GM23248 (cell line): ENCODE data around the gene KRT15. TPM values are rescaled to one million over a fixed set of nuclear protein-coding genes. Genes with fewer than 3 reads are reported as not detected.

Experiments used
- DNase-seq: peaks from one replicate; pipeline ENCODE4 v3.0.0-alpha.2; 2015
- H2AFZ ChIP-seq: fragments of 200-600 bp; sonication (generic); 2 replicates; pipeline ENCODE4 v1.6.1; 2016; ENCODE audit warnings: antibody characterized with exemption
- H3F3A ChIP-seq: fragments of 200-600 bp; sonication (generic); 2 replicates; pipeline ENCODE4 v1.6.1; 2016; ENCODE audit warnings: mild to moderate bottlenecking, antibody characterized with exemption, mixed run types; ENCODE audit not compliant: insufficient read depth
- H3K27ac ChIP-seq: fragments of 200-600 bp; sonication (generic); 2 replicates; pipeline ENCODE4 v1.5.1; 2016; ENCODE audit warnings: mild to moderate bottlenecking
- H3K27me3 ChIP-seq: fragments of 200-600 bp; sonication (generic); replicated peaks from 2 replicates; pipeline ENCODE4 v1.6.1; 2016; ENCODE audit warnings: mild to moderate bottlenecking; ENCODE audit not compliant: insufficient read depth
- H3K36me3 ChIP-seq: fragments of 200-600 bp; sonication (generic); 2 replicates; pipeline ENCODE4 v1.6.1; 2016; ENCODE audit warnings: low read depth, mild to moderate bottlenecking
- H3K4me1 ChIP-seq: fragments of 200-600 bp; sonication (generic); 2 replicates; pipeline ENCODE4 v1.6.1; 2016; ENCODE audit warnings: mild to moderate bottlenecking; ENCODE audit not compliant: insufficient read depth
- H3K4me2 ChIP-seq: fragments of 200-600 bp; sonication (generic); one replicate; pipeline ENCODE4 v1.6.1; 2016; ENCODE audit warnings: mild to moderate bottlenecking; ENCODE audit not compliant: unreplicated experiment
- H3K4me3 ChIP-seq: fragments of 200-600 bp; sonication (generic); 2 replicates; pipeline ENCODE4 v1.5.1; 2016; ENCODE audit warnings: mild to moderate bottlenecking
- H3K79me2 ChIP-seq: fragments of 200-600 bp; sonication (generic); 2 replicates; pipeline ENCODE4 v1.6.1; 2016; ENCODE audit warnings: mild to moderate bottlenecking; ENCODE audit not compliant: insufficient read depth
- H3K9ac ChIP-seq: fragments of 200-600 bp; sonication (generic); 2 replicates; pipeline ENCODE4 v1.6.1; 2016; ENCODE audit warnings: mild to moderate bottlenecking
- H3K9me2 ChIP-seq: fragments of 200-600 bp; sonication (generic); 2 replicates; pipeline ENCODE4 v1.6.1; 2016; ENCODE audit warnings: mixed run types, mild to moderate bottlenecking, moderate library complexity; ENCODE audit not compliant: insufficient read depth
- H3K9me3 ChIP-seq: fragments of 200-600 bp; sonication (generic); one replicate; pipeline ENCODE4 v1.6.1; 2017; ENCODE audit warnings: low read depth
- H4K20me1 ChIP-seq: fragments of 200-600 bp; sonication (generic); 2 replicates; pipeline ENCODE4 v1.6.0; 2016; ENCODE audit not compliant: insufficient read depth
- EZH2 ChIP-seq: fragments of 200-600 bp; sonication (generic); IDR thresholded peaks from 2 replicates; pipeline ENCODE4 v1.6.1; 2018; ENCODE audit warnings: antibody characterized with exemption, mild to moderate bottlenecking; ENCODE audit not compliant: insufficient read depth, poor library complexity, severe bottlenecking
- EZH2phosphoT487 ChIP-seq: fragments of 200-600 bp; sonication (generic); IDR thresholded peaks from 2 replicates; pipeline ENCODE4 v1.6.1; 2018; ENCODE audit warnings: antibody characterized with exemption, moderate library complexity, mild to moderate bottlenecking, low read depth; ENCODE audit not compliant: insufficient read depth
- WGBS, 2 experiments: methylation state at CpG; one replicate each; pipeline ENCODE4 v1.1.6; 2015 to 2017; ENCODE audit warnings: low lambda C conversion rate in 2 of 2, low coverage in 1 of 2; ENCODE audit errors: missing lambda C conversion rate in 2 of 2; 5-methylcytosine and 5-hydroxymethylcytosine counted together
- in situ Hi-C: fragments of 300-500 bp; cut with MboI; formaldehyde crosslinking; loops from 2 replicates; pipeline ENCODE4 v1.15.0; 2020
- polyA plus RNA-seq: library from polyadenylated mRNA; unstranded; fragments of >200 nt; fragmentation: Nextera tagmentation; extraction: Ambion mirVana; gene quantifications from 2 replicates; pipeline ENCODE4 v1.2.1, GENCODE V29; 2016
- total RNA-seq: library from RNA; depleted of rRNA; stranded (reverse); fragments of >200 nt; shearing (Covaris generic); gene quantifications from 2 replicates; pipeline ENCODE4 v1.2.3, GENCODE V29; 2014

KRT15 gene
- total and polyA plus RNA-seq, 2 experiments from 2014 or later, result 0.65 to 2.3 TPM

DNA sequence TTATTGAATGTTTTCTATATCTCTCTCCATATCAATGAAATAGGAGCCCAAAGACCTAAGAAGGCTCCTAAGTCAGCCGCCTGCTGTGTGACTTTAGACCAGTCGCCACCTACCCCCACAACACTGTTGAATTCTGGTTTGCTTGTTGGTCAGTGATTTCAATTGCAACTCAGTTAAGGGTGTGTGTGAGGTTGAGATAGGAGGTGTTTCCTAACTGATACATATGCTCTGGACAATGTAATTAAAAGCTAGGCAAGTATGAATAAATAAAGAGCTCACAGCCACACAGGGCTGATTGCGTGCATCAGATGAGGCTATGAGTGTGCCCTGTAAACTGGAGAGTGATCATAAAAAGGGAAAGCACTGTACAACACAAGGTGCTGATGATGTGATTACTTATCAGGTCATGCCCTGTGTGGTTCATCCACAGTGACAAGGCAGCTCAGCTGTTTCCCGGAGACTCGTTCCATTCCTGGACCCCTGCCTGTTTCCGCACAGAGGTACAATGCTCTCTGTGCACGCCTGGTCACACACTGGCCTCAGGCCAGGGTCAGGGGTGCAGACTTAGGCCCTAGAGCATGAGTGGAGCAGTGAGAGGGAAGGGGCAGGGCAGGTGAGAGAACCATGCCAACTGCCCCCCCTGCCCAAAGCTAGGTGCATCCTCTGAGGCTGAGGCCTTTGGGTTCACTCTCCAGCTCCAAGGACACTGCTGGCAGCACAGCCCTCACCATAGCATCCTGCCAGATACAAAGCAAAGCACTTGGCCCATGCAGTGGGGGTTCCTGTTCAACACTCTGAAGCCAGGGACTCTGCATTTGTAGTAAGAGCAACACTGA is 34.5 kb downstream of the KRT15 start:
- TF ChIP-seq EZH2 (no peak), EZH2phosphoT487 (no peak)
- Histone ChIP-seq H4K20me1 (no peaks in the 10 kb centered on the region), H3K4me1 (no peaks in the 10 kb centered on the region), H3K4me2 (no peak overlapping the region), H3K9me3 (no peaks in the 10 kb centered on the region), H3K79me2 (no peaks in the 10 kb centered on the region), H3K27me3 (0 out of 2 replicates have a peak, but pooled peaks cover 4% of the 10 kb centered on the region), H2AFZ (no peak overlapping the region), H3K9me2 (no peaks in the 10 kb centered on the region), H3F3A (no peaks in the 10 kb centered on the region), H3K9ac (no peak overlapping the region), H3K27ac (no peak overlapping the region), H3K4me3 (no peak overlapping the region), H3K36me3 (no peaks in the 10 kb centered on the region)
- 89 to 92% methylated on average over 7 of the region's 7 CpGs for WGBS, 2 experiments
- no peak for DNase-seq
- in situ Hi-C loops, result no loop called here

DNA sequence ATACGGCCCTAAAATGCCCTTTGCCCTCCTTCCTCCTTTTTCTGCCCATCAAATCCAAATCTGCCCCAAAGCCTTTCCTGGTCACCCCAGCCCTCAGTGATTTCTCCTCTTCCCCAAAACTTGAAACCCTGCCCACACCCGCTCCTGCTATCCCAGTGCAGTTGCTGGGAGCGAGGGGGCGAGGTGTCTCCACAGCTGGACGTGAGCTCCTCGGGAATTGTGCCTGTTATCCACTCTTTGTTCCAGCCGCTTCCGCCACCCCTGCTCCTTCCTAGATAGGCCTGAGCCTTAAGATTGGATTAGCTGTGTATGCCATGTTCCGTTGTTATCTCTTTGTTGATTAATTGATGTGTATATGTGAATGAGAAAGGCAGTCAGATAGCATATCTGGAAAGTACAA is 35.2 kb downstream of the KRT15 start:
- H3K4me2 ChIP-seq, result no peak overlapping the region
- in situ Hi-C loops, result no loop called here
- no peak overlapping the region for H3K9ac ChIP-seq
- TF ChIP-seq EZH2phosphoT487 (no peak), EZH2 (no peak)
- H3K9me2 ChIP-seq, result no peaks in the 10 kb centered on the region
- H3K79me2 ChIP-seq, result no peaks in the 10 kb centered on the region
- H3K27me3 ChIP-seq, result 0 out of 2 replicates have a peak, but pooled peaks cover 4% of the 10 kb centered on the region
- no peaks in the 10 kb centered on the region for H3K4me1 ChIP-seq
- no peaks in the 10 kb centered on the region for H4K20me1 ChIP-seq
- H3K9me3 ChIP-seq, result no peaks in the 10 kb centered on the region
- no peak for DNase-seq
- H3F3A ChIP-seq, result no peaks in the 10 kb centered on the region
- no peak overlapping the region for H2AFZ ChIP-seq
- no peak overlapping the region for H3K27ac ChIP-seq
- H3K36me3 ChIP-seq, result no peaks in the 10 kb centered on the region
- WGBS, 2 experiments, result 89 to 90% methylated on average over 9 of the region's 9 CpGs
- no peak overlapping the region for H3K4me3 ChIP-seq

DNA sequence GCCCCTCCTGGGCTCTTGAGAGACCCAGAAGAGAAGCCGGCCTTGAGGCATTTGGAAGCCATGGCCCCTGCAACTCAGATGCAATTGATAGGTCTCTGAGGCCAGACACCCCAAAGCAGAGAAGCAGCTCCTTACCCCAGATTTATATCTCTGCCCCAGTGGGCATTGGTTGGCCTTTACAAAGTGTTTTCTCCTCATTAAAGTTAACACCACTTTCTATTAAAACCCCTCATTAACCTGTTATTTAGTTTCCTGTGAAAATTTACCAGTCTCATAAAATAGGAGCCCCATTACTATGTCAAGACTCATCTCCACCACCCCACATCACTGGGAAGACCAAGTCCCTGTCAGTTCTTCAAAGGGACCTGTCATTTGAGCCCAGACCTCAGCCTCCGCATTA is 37.7 kb downstream of the KRT15 start, which contains the start of gene KRT35:
TSS of gene KRT35 (minus strand) at position 116 of the 400 bp plus-strand sequence. CDS start at position 62, 54 bp downstream.
- in situ Hi-C loops, result no loop called here
- WGBS, 2 experiments, result 90 to 91% methylated on average over 1 to 2 of the region's 2 CpGs
- H3K9me3 ChIP-seq, result no peaks in the 10 kb centered on the region

DNA sequence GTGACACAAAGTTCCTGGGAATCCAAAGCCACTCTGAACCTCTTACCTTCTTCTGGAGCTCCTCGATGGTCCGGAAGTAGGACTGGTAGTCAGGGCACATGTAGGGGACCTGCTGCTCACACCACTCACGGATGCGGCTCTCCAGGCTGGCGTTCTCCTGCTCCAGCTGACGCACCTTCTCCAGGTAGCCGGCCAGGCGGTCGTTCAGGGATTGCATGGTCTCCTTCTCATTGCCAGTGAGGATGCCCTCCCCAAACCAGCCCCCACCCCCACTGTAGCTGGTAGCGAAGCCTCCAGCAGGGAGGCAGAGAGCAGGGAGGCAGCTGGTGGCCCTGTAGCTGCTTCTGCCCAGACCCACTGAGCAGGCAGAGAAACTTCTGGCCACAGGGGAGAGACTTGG is 38.1 kb downstream of the KRT15 start:
- TF ChIP-seq EZH2 (no peak), EZH2phosphoT487 (no peak)
- Histone ChIP-seq H3K4me1 (no peaks in the 10 kb centered on the region), H3K27ac (no peak overlapping the region), H3K36me3 (no peaks in the 10 kb centered on the region), H4K20me1 (no peaks in the 10 kb centered on the region), H3K79me2 (no peaks in the 10 kb centered on the region), H3F3A (no peaks in the 10 kb centered on the region), H3K9me2 (no peaks in the 10 kb centered on the region), H3K9me3 (no peaks in the 10 kb centered on the region), H3K4me3 (no peak overlapping the region), H3K27me3 (0 out of 2 replicates have a peak, but pooled peaks cover 4% of the 10 kb centered on the region), H2AFZ (no peak overlapping the region), H3K9ac (no peak overlapping the region), H3K4me2 (no peak overlapping the region)
- WGBS, 2 experiments, result 86 to 92% methylated on average over 9 to 10 of the region's 10 CpGs
- in situ Hi-C loops, result no loop called here
- no peak for DNase-seq

More for the DNA sequence above, 37.7 kb downstream of the KRT15 start, which contains the start of gene KRT35:
- Histone ChIP-seq H4K20me1 (no peaks in the 10 kb centered on the region), H3F3A (no peaks in the 10 kb centered on the region), H3K36me3 (no peaks in the 10 kb centered on the region), H3K9ac (no peak within 1 kb of the TSS), H3K4me1 (no peaks in the 10 kb centered on the region), H2AFZ (no peak within 1 kb of the TSS), H3K27me3 (0 out of 2 replicates have a peak, but pooled peaks cover 4% of the 10 kb centered on the region), H3K4me3 (no peak within 1 kb of the TSS), H3K4me2 (no peak within 1 kb of the TSS), H3K9me2 (no peaks in the 10 kb centered on the region), H3K27ac (no peak within 1 kb of the TSS), H3K79me2 (no peaks in the 10 kb centered on the region)
- no peak for TF ChIP-seq EZH2
- TF ChIP-seq EZH2phosphoT487, result no peak
- DNase-seq, result no peak
